A673 (cell line): Measurements from ENCODE around the gene LDLRAP1. TPM values are rescaled to one million over a fixed set of nuclear protein-coding genes. Genes with fewer than 3 reads are reported as not detected.

Experiments used
- BruUV-seq: library from RNA; stranded (reverse); fragments of 400-500 nt; replicated peaks from 2 replicates; lab custom pipeline; 2021; lab: Mats Ljungman, UMichigan
- CTCF ChIA-PET: fragments of 300-600 bp; sonication (Branson Sonifier 250); formaldehyde crosslinking; loops from one replicate; lab custom pipeline; 2022; ENCODE audit warnings: antibody characterized with exemption; lab: Charles Lee
- POLR2A ChIA-PET: fragments of 300-600 bp; sonication (Branson Sonifier 250); formaldehyde crosslinking; loops from one replicate; lab custom pipeline; 2022; ENCODE audit warnings: antibody characterized with exemption; ENCODE audit not compliant: low non-redundant PET; lab: Charles Lee
- DNase-seq: peaks from one replicate; pipeline ENCODE4 v3.0.0-alpha.2; 2015; ENCODE audit warnings: low spot score
- H3K27ac ChIP-seq: fragments of 200-600 bp; sonication (generic); 2 replicates; pipeline ENCODE4 v1.5.1; 2016; ENCODE audit warnings: mixed run types, low read depth, mild to moderate bottlenecking, mixed read lengths, antibody characterized with exemption, low read length; ENCODE audit not compliant: poor library complexity, severe bottlenecking
- H3K27me3 ChIP-seq: fragments of 200-600 bp; sonication (generic); replicated peaks from 2 replicates; pipeline ENCODE4 v1.6.1; 2017; ENCODE audit warnings: mixed run types, low read depth, mild to moderate bottlenecking, mixed read lengths, antibody characterized with exemption, low read length; ENCODE audit not compliant: insufficient read depth, poor library complexity
- H3K36me3 ChIP-seq: fragments of 200-600 bp; sonication (generic); 2 replicates; pipeline ENCODE4 v1.6.1; 2016; ENCODE audit warnings: mixed run types, mild to moderate bottlenecking, mixed read lengths, antibody characterized with exemption, low read length; ENCODE audit not compliant: insufficient read depth, poor library complexity, severe bottlenecking
- H3K4me1 ChIP-seq: fragments of 200-600 bp; sonication (generic); 2 replicates; pipeline ENCODE4 v1.6.1; 2017; ENCODE audit warnings: mixed run types, mild to moderate bottlenecking, mixed read lengths, antibody characterized with exemption, low read length; ENCODE audit not compliant: insufficient read depth, poor library complexity, severe bottlenecking
- H3K4me3 ChIP-seq: fragments of 200-600 bp; sonication (generic); 2 replicates; pipeline ENCODE4 v1.5.1; 2016; ENCODE audit warnings: low read depth, mixed run types, mild to moderate bottlenecking, mixed read lengths, low read length; ENCODE audit not compliant: poor library complexity, severe bottlenecking
- H3K9me3 ChIP-seq: fragments of 200-600 bp; sonication (generic); 2 replicates; pipeline ENCODE4 v1.6.1; 2016; ENCODE audit warnings: mixed run types, low read depth, mild to moderate bottlenecking, mixed read lengths, antibody characterized with exemption, low read length; ENCODE audit not compliant: poor library complexity, severe bottlenecking
- EZH2 ChIP-seq: fragments of 200-600 bp; sonication (generic); IDR thresholded peaks from 2 replicates; pipeline ENCODE4 v1.6.1; 2017; ENCODE audit warnings: borderline replicate concordance, low read depth, mild to moderate bottlenecking, mixed read lengths, antibody characterized with exemption, low read length; ENCODE audit not compliant: poor library complexity, severe bottlenecking
- intact Hi-C: fragments of 100-400 bp; cut with micrococcal nuclease; formaldehyde crosslinking; loops from one replicate; pipeline ENCODE4 v1.10.0; 2022; ENCODE audit not compliant: unreplicated experiment
- total RNA-seq: library from RNA; stranded (reverse); gene quantifications from 2 replicates; pipeline ENCODE4 v1.2.3, GENCODE V29; 2021
- TF ChIP-seq, protein P1 (sequence below): fragments of 300-800, 200-600 bp; sonication (generic); conservative IDR thresholded peaks from 2 replicates; pipeline ENCODE4 v1.5.1; 2017; ENCODE audit warnings: low read depth, mild to moderate bottlenecking, antibody characterized with exemption, low read length, moderate library complexity, mixed read lengths

Gene LDLRAP1
- total RNA-seq, 1 experiment from 2014 or later = 5.5 TPM

DNA sequence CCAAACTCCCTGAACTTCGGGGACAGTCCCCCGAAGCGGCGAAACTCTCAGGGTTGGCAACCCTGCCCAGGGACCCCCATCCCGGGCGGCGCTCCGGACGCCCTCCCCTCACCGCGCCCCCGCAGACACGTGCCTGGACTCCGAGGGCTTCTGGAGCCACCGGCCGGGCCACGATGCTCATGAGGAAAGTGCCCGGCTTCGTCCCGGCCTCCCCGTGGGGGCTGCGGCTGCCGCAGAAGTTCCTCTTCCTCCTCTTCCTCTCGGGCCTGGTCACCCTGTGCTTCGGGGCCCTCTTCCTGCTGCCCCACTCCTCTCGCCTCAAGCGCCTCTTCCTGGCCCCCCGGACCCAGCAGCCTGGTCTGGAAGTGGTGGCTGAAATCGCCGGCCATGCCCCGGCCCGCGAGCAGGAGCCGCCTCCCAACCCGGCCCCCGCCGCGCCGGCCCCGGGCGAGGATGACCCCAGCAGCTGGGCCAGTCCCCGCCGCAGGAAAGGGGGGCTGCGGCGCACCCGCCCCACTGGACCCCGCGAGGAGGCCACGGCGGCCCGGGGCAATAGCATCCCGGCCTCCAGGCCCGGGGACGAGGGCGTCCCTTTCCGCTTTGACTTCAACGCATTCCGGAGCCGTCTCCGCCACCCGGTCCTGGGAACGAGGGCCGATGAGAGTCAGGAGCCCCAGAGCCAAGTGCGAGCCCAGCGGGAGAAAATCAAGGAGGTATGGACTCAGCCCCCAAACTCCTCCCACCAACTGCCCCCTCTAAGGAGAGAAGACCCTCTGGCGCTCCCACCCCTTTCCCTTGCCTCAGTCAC, 74.4 kb downstream of the LDLRAP1 start:
- H3K9me3 ChIP-seq = no peaks in the 10 kb centered on the region
- peak overlapping the region; percentile 33 for H3K4me3 ChIP-seq
- H3K27ac ChIP-seq = no peak overlapping the region
- BruUV-seq = no TSS peak
- POLR2A ChIA-PET = no interaction called here
- H3K36me3 ChIP-seq = no peaks in the 10 kb centered on the region
- TF ChIP-seq EZH2 = peak; percentile 64
- TF ChIP-seq, protein P1, sequence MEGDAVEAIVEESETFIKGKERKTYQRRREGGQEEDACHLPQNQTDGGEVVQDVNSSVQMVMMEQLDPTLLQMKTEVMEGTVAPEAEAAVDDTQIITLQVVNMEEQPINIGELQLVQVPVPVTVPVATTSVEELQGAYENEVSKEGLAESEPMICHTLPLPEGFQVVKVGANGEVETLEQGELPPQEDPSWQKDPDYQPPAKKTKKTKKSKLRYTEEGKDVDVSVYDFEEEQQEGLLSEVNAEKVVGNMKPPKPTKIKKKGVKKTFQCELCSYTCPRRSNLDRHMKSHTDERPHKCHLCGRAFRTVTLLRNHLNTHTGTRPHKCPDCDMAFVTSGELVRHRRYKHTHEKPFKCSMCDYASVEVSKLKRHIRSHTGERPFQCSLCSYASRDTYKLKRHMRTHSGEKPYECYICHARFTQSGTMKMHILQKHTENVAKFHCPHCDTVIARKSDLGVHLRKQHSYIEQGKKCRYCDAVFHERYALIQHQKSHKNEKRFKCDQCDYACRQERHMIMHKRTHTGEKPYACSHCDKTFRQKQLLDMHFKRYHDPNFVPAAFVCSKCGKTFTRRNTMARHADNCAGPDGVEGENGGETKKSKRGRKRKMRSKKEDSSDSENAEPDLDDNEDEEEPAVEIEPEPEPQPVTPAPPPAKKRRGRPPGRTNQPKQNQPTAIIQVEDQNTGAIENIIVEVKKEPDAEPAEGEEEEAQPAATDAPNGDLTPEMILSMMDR = no peak
- peaks cover 63% of the 10 kb centered on the region for H3K27me3 ChIP-seq
- peaks cover 12% of the 10 kb centered on the region for H3K4me1 ChIP-seq
- no peak for DNase-seq
- intact Hi-C loops = loop anchor here (5.0 kb wide), 1 partner anchor 194 kb away; no protein-coding TSS in a partner anchor
- CTCF ChIA-PET = no interaction called here

DNA sequence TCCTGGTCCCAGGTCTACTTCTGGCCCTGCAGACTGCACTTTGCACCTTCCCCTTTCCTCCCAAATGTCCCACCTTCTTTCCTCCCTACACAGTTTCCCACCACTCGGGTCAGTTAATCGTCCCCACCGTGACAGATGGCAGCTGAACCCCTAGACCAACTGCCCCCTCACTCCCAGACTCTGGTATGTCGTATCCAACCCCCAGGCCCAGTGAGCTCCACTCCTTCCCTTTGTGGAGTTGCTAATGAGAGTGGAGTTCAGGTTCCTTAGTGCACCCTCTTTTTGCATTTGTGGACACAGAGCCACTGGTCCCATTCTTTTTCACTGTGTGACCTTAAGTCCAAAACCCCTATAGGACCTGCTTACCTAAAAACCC, 75.0 kb downstream of the LDLRAP1 start:
- no peak for DNase-seq
- ChIA-PET CTCF (interaction anchor here (1.2 kb wide), 1 partner anchor 181 kb away, joined by 3 read pairs; no protein-coding TSS in a partner anchor), POLR2A (interaction anchor here (0.7 kb wide), 1 partner anchor 52 kb away, joined by 3 read pairs; no protein-coding TSS in a partner anchor)
- intact Hi-C loops = loop anchor here (5.0 kb wide), 1 partner anchor 194 kb away; no protein-coding TSS in a partner anchor
- no peak overlapping the region for H3K4me3 ChIP-seq
- H3K36me3 ChIP-seq = no peaks in the 10 kb centered on the region
- no peaks in the 10 kb centered on the region for H3K9me3 ChIP-seq
- BruUV-seq = no TSS peak
- no peak for TF ChIP-seq EZH2
- TF ChIP-seq, protein P1 = no peak
- no peak overlapping the region for H3K27ac ChIP-seq
- H3K27me3 ChIP-seq = peaks cover 58% of the 10 kb centered on the region
- peaks cover 12% of the 10 kb centered on the region for H3K4me1 ChIP-seq

Other genes starting within 250 kb of the LDLRAP1 start
- gene TMEM50A, start 205.3 kb upstream of the LDLRAP1 start, total RNA-seq = 99.4 and 101 TPM in 2 replicates
- gene RHCE, start 122.8 kb upstream of the LDLRAP1 start, total RNA-seq = 0.57 TPM in 1 of 2 replicates, not detected in the other
- gene MACO1, start 112.7 kb upstream of the LDLRAP1 start, total RNA-seq = 20.1 and 22.9 TPM in 2 replicates
- 0.21 and 0.22 TPM in 2 replicates for gene MAN1C1, start 73.2 kb downstream of the LDLRAP1 start, total RNA-seq